GM23338 (cell line): ENCODE data around the gene ZNF581. TPM values are rescaled to one million over a fixed set of nuclear protein-coding genes. Genes with fewer than 3 reads are reported as not detected.

Source experiments
- ATAC-seq: fragments of 200-7000 bp; cut with Tn5 transposase; 3 replicates; pipeline ENCODE4 v1.9.1; 2020
- DNase-seq: peaks from one replicate; pipeline ENCODE4 v3.0.0-alpha.2; 2015; ENCODE audit warnings: low spot score
- H2AFZ ChIP-seq: fragments of 200-600 bp; sonication (generic); 2 replicates; pipeline ENCODE4 v1.8.0; 2016; ENCODE audit warnings: antibody characterized with exemption, mild to moderate bottlenecking, moderate library complexity
- H3F3A ChIP-seq: fragments of 200-600 bp; sonication (generic); replicated peaks from 2 replicates; pipeline ENCODE4 v1.8.0; 2017; ENCODE audit warnings: antibody characterized with exemption, mixed run types, low read depth
- H3K27ac ChIP-seq: fragments of 200-600 bp; sonication (generic); 2 replicates; pipeline ENCODE4 v1.6.1; 2016; ENCODE audit warnings: low read depth
- H3K27me3 ChIP-seq: fragments of 200-600 bp; sonication (generic); 2 replicates; pipeline ENCODE4 v1.8.0; 2016; ENCODE audit warnings: mild to moderate bottlenecking, mixed run types, moderate library complexity; ENCODE audit not compliant: insufficient read depth
- H3K36me3 ChIP-seq: fragments of 200-600 bp; sonication (generic); 2 replicates; pipeline ENCODE4 v1.8.0; 2016; ENCODE audit warnings: mild to moderate bottlenecking; ENCODE audit not compliant: insufficient read depth
- H3K4me1 ChIP-seq: fragments of 200-600 bp; sonication (generic); 2 replicates; pipeline ENCODE4 v1.8.0; 2016; ENCODE audit warnings: mild to moderate bottlenecking, moderate library complexity; ENCODE audit not compliant: insufficient read depth
- H3K4me2 ChIP-seq: fragments of 200-600 bp; sonication (generic); 2 replicates; pipeline ENCODE4 v1.7.1; 2017; ENCODE audit warnings: mixed run types
- H3K4me3 ChIP-seq: fragments of 200-600 bp; sonication (generic); 2 replicates; pipeline ENCODE4 v1.6.1; 2016; ENCODE audit warnings: mixed run types
- H3K79me2 ChIP-seq: fragments of 200-600 bp; sonication (generic); replicated peaks from 2 replicates; pipeline ENCODE4 v1.8.0; 2017; ENCODE audit warnings: mild to moderate bottlenecking; ENCODE audit not compliant: insufficient read depth
- H3K9me2 ChIP-seq: fragments of 200-600 bp; sonication (generic); 2 replicates; pipeline ENCODE4 v1.8.0; 2017; ENCODE audit not compliant: insufficient read depth
- H4K20me1 ChIP-seq: fragments of 200-600 bp; sonication (generic); replicated peaks from 2 replicates; pipeline ENCODE4 v1.8.0; 2017; ENCODE audit warnings: mild to moderate bottlenecking; ENCODE audit not compliant: insufficient read depth
- H3K27ac Mint-ChIP-seq: 2 replicates; pipeline ENCODE4 v1.8.0; 2020; ENCODE audit warnings: inconsistent platforms, mild to moderate bottlenecking, moderate library complexity, mixed read lengths
- H3K27me3 Mint-ChIP-seq: 3 replicates; pipeline ENCODE4 v1.8.0; 2022; ENCODE audit warnings: low read depth, mild to moderate bottlenecking, moderate library complexity, mixed read lengths, inconsistent platforms; ENCODE audit not compliant: insufficient read depth, poor library complexity
- H3K36me3 Mint-ChIP-seq: 3 replicates; pipeline ENCODE4 v1.8.0; 2021; ENCODE audit warnings: low read depth, mild to moderate bottlenecking, inconsistent platforms, moderate library complexity, mixed read lengths
- H3K4me1 Mint-ChIP-seq: 3 replicates; pipeline ENCODE4 v1.8.0; 2020; ENCODE audit warnings: mild to moderate bottlenecking, inconsistent platforms, mixed read lengths
- H3K4me3 Mint-ChIP-seq: 3 replicates; pipeline ENCODE4 v1.8.0; 2021; ENCODE audit warnings: moderate library complexity, mild to moderate bottlenecking, inconsistent platforms, mixed read lengths
- H3K9me3 Mint-ChIP-seq: 3 replicates; pipeline ENCODE4 v1.8.0; 2020; ENCODE audit warnings: moderate library complexity, mild to moderate bottlenecking, inconsistent platforms, mixed read lengths
- CREB1 ChIP-seq: fragments of 250-450 bp; sonication (Bioruptor Pico); IDR thresholded peaks from 2 replicates; pipeline ENCODE4 v1.5.0; 2020; ENCODE audit warnings: low read depth, mild to moderate bottlenecking, moderate library complexity
- CTCF ChIP-seq, 2 experiments: fragments of 200-600 bp in 1 of 2; sonication (generic) in 1 of 2; conservative IDR thresholded peaks; 2 replicates each; pipeline versions ENCODE4 v1.5.1 to v1.6.1; 2016 to 2017; ENCODE audit warnings: antibody characterized with exemption in 2 of 2, low read depth in 2 of 2, mild to moderate bottlenecking in 2 of 2, moderate library complexity in 1 of 2
- EZH2 ChIP-seq: fragments of 200-600 bp; sonication (generic); IDR thresholded peaks from one replicate; pipeline ENCODE4 v1.8.0; 2017; ENCODE audit warnings: antibody characterized with exemption, mild to moderate bottlenecking, low read depth; ENCODE audit not compliant: unreplicated experiment
- EZH2phosphoT487 ChIP-seq: fragments of 200-600 bp; sonication (generic); IDR thresholded peaks from one replicate; pipeline ENCODE4 v1.8.1; 2018; ENCODE audit warnings: antibody characterized with exemption; ENCODE audit not compliant: unreplicated experiment
- JUNB ChIP-seq: IDR thresholded peaks from one replicate; pipeline ENCODE4 v1.6.1; 2016; ENCODE audit warnings: antibody characterized with exemption; ENCODE audit not compliant: unreplicated experiment
- NANOG ChIP-seq: IDR thresholded peaks from 2 replicates; pipeline ENCODE4 v1.6.1; 2016; ENCODE audit warnings: antibody characterized with exemption, borderline replicate concordance
- POLR2AphosphoS5 ChIP-seq: IDR thresholded peaks from 2 replicates; pipeline ENCODE4 v1.6.1; 2016; ENCODE audit warnings: antibody characterized with exemption, low read depth
- STAT1 ChIP-seq: IDR thresholded peaks from one replicate; pipeline ENCODE4 v1.6.1; 2016; ENCODE audit warnings: antibody characterized with exemption; ENCODE audit not compliant: unreplicated experiment
- ZNF462 ChIP-seq: fragments of 250-450 bp; sonication (Bioruptor Pico); IDR thresholded peaks from 2 replicates; pipeline ENCODE4 v1.5.0; 2020; ENCODE audit warnings: mild to moderate bottlenecking, moderate library complexity
- polyA plus RNA-seq: library from polyadenylated mRNA; unstranded; fragments of >200 nt; fragmentation: Nextera tagmentation; extraction: Ambion mirVana; gene quantifications from 2 replicates; pipeline ENCODE4 v1.2.1, GENCODE V29; 2016
- total RNA-seq: library from RNA; depleted of rRNA; stranded (reverse); fragments of >200 nt; shearing (Covaris generic); gene quantifications from 2 replicates; pipeline ENCODE4 v1.2.3, GENCODE V29; 2014

Gene ZNF581
- total and polyA plus RNA-seq, 2 experiments from 2014 or later, result 48.5 to 87.6 TPM

- Mint-ChIP-seq H3K27ac (peak overlapping the region; percentile 95), H3K4me1 (peaks cover 22% of the 10 kb centered on the region), H3K36me3 (peaks cover 53% of the 10 kb centered on the region), H3K4me3 (peak overlapping the region; percentile 84), H3K27me3 (peaks cover 40% of the 10 kb centered on the region), H3K9me3 (peaks cover 8% of the 10 kb centered on the region)
- TF ChIP-seq ZNF462 (CRISPR knock-in tag) (no peak), EZH2phosphoT487 (no peak), EZH2 (no peak), JUNB (no peak), POLR2AphosphoS5 (no peak)
- no peak for DNase-seq
- no peaks in the 10 kb centered on the region for H3K36me3 ChIP-seq
- peaks cover 34% of the 10 kb centered on the region for H3F3A ChIP-seq
- peak overlapping the region; percentile 96 for H3K4me2 ChIP-seq
- no peaks in the 10 kb centered on the region for H3K27me3 ChIP-seq
- H3K79me2 ChIP-seq, result peaks cover 37% of the 10 kb centered on the region
- H2AFZ ChIP-seq, result peak overlapping the region; percentile 80; the same call in 1 of the 2 replicates
- ATAC-seq, result peak; percentile 15
- no peaks in the 10 kb centered on the region for H4K20me1 ChIP-seq
- no peak overlapping the region for H3K27ac ChIP-seq
- H3K4me1 ChIP-seq, result no peaks in the 10 kb centered on the region; the same call in 1 of the 2 replicates
- H3K9me2 ChIP-seq, result 0 out of 2 replicates have a peak, but pooled peaks cover 3% of the 10 kb centered on the region
- peak overlapping the region; percentile 89 for H3K4me3 ChIP-seq
Observed at GRCh38 chr19:55642153-55643002, 1.1 kb upstream of the ZNF581 start.

GRCh38 chr19:55643887-55644176, 383 bp downstream of the ZNF581 start:
- H3K36me3 Mint-ChIP-seq, result peaks cover 44% of the 10 kb centered on the region
- H3K4me3 ChIP-seq, result peak overlapping the region; percentile 89
- ATAC-seq, result no peak
- peaks cover 25% of the 10 kb centered on the region for H3K4me1 Mint-ChIP-seq
- H3K36me3 ChIP-seq, result no peaks in the 10 kb centered on the region
- H3F3A ChIP-seq, result peaks cover 35% of the 10 kb centered on the region
- no peaks in the 10 kb centered on the region for H4K20me1 ChIP-seq
- H3K27ac Mint-ChIP-seq, result peak overlapping the region; percentile 97
- DNase-seq, result no peak
- peaks cover 37% of the 10 kb centered on the region for H3K79me2 ChIP-seq
- peak overlapping the region; percentile 96 for H3K4me2 ChIP-seq
- peak overlapping the region; percentile 84 for H3K4me3 Mint-ChIP-seq
- H3K27me3 ChIP-seq, result no peaks in the 10 kb centered on the region
- peaks cover 41% of the 10 kb centered on the region for H3K27me3 Mint-ChIP-seq
- no peak overlapping the region for H3K27ac ChIP-seq
- peaks cover 8% of the 10 kb centered on the region for H3K9me3 Mint-ChIP-seq
- H3K9me2 ChIP-seq, result 0 out of 2 replicates have a peak, but pooled peaks cover 3% of the 10 kb centered on the region
- no peak overlapping the region for H2AFZ ChIP-seq
- H3K4me1 ChIP-seq, result no peaks in the 10 kb centered on the region; the same call in 1 of the 2 replicates
- no peak for TF ChIP-seq CTCF (conservative IDR thresholded peaks at IDR 0.05; ENCODE audit: low read depth in 2 of 2)
- no peak for TF ChIP-seq EZH2
- no peak for TF ChIP-seq STAT1
- no peak for TF ChIP-seq NANOG
- no peak for TF ChIP-seq CREB1 (CRISPR knock-in tag)
